ENCODE results near the gene GRK6.

GRK6 gene

GRCh38 chr5:177443144-177443983 is 16.9 kb downstream of the GRK6 start:
- TF ChIP-seq POLR2AphosphoS5 (IDR thresholded peaks at IDR 0.05; ENCODE audit: low read depth, low read length) (no peak; the same call in 1 of the 2 replicates), TAF1 (IDR thresholded peaks at IDR 0.05; ENCODE audit: borderline replicate concordance, insufficient read depth, low read length) (no peak), SIN3A (IDR thresholded peaks at IDR 0.05; ENCODE audit: borderline replicate concordance, insufficient read depth, low read length) (no peak), FOXP2 (optimal IDR thresholded peaks at IDR 0.05; ENCODE audit: borderline replicate concordance, extremely low read depth, extremely low read length, insufficient read depth) (no peak)
- TF ChIP-seq, protein P1, sequence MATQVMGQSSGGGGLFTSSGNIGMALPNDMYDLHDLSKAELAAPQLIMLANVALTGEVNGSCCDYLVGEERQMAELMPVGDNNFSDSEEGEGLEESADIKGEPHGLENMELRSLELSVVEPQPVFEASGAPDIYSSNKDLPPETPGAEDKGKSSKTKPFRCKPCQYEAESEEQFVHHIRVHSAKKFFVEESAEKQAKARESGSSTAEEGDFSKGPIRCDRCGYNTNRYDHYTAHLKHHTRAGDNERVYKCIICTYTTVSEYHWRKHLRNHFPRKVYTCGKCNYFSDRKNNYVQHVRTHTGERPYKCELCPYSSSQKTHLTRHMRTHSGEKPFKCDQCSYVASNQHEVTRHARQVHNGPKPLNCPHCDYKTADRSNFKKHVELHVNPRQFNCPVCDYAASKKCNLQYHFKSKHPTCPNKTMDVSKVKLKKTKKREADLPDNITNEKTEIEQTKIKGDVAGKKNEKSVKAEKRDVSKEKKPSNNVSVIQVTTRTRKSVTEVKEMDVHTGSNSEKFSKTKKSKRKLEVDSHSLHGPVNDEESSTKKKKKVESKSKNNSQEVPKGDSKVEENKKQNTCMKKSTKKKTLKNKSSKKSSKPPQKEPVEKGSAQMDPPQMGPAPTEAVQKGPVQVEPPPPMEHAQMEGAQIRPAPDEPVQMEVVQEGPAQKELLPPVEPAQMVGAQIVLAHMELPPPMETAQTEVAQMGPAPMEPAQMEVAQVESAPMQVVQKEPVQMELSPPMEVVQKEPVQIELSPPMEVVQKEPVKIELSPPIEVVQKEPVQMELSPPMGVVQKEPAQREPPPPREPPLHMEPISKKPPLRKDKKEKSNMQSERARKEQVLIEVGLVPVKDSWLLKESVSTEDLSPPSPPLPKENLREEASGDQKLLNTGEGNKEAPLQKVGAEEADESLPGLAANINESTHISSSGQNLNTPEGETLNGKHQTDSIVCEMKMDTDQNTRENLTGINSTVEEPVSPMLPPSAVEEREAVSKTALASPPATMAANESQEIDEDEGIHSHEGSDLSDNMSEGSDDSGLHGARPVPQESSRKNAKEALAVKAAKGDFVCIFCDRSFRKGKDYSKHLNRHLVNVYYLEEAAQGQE (IDR thresholded peaks at IDR 0.05; ENCODE audit: insufficient read depth in 1 of 2, low read depth in 2 of 2, low read length in 2 of 2), result no peak

DNA sequence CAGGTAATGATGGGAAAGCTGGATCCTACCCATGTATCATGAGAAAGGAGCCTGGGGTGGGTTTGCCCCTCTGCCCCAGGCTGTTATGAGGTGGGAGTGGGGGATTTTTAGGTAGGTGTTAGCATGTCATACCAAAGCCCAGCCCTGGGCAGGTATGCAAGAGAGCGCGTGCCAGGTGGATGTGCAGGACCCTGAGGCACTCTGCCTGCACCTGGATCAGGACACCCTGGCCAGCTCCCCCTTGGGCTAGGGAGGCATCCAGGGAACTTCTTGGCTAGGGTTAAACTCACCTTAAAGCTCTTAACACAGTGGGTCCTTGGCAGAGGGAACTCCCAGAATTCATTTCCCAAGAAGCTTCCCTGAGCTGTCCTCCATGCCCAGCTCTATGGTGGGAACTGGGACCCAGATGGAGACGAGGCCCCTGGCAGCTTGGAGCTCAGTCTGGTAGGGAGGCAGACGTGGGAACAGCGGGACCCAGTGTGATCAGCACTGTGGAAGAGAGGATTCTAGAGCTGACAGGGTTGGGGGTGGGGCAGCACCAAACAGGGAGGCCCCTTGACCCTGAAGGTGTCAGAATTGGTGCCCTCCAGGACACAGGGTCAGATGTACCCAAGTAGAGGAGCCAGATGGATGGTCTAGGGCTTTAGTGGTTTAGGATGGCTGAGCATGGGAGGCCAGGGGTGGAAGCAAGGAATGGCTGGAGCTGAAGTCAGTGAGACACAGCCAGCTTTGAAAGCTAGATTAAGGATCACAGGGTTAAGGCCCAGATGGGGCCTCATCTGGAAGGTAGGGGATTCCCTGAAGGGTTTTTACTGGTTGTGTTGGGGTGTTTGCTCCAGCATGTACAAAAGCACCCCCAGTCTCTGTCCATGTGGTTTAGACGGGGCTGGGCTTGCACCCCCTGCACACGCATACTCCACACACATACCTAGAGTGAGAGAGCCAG is 17.9 kb downstream of the GRK6 start:
- TF ChIP-seq TAF1 (IDR thresholded peaks at IDR 0.05; ENCODE audit: borderline replicate concordance, insufficient read depth, low read length) (no peak), POLR2AphosphoS5 (IDR thresholded peaks at IDR 0.05; ENCODE audit: low read depth, low read length) (peak; percentile 16; the same call in 1 of the 2 replicates)

DNA sequence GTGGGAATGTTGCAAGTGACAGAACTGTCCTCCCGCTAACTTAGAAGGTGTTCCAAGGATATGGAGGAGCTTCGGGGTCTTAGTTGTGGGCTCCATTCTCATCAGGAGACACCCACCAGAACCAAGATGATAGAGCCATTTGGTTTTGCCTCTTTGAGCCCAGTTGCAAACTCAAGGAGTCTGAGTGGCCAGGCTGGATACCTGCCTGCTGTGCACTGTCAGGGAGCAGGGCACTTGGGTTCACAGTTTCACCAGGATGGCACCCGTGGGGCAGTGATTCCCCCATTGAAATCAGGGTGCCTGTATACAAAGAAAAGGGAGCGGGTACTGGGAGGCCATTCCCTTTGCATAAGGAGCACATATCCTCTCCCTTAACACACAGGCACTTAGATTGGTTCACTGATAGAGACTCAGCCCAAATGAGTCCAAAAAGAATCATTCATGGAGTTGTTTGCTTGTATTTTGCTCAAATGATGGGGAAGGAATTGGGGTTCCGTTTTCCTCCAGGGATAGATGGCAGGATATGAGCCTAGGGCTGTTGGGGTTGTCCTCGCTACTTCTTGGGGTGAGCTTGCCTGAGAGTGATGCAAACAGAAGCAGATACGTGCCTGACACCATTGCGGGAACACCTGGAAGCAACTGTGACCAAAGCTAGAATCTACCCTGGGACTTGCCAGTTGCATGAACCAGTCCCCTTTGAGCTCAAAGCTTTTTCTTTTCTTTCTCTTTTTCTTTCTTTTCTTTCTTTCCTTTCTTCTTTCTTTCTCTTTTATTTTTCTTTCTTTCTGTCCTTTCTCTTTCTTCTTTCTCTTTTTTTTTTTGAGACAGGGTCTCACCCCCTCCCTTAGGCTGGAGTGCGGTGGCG is 18.8 kb downstream of the GRK6 start:
- no peak for TF ChIP-seq SIN3A (IDR thresholded peaks at IDR 0.05; ENCODE audit: borderline replicate concordance, insufficient read depth, low read length)
- TF ChIP-seq TAF1 (IDR thresholded peaks at IDR 0.05; ENCODE audit: borderline replicate concordance, insufficient read depth, low read length), result no peak
- TF ChIP-seq, protein P1 (IDR thresholded peaks at IDR 0.05; ENCODE audit: insufficient read depth in 1 of 2, low read depth in 2 of 2, low read length in 2 of 2), result no peak
- no peak for TF ChIP-seq FOXP2 (optimal IDR thresholded peaks at IDR 0.05; ENCODE audit: borderline replicate concordance, extremely low read depth, extremely low read length, insufficient read depth)
- TF ChIP-seq POLR2AphosphoS5 (IDR thresholded peaks at IDR 0.05; ENCODE audit: low read depth, low read length), result no peak

- no peak for TF ChIP-seq FOXP2 (optimal IDR thresholded peaks at IDR 0.05; ENCODE audit: borderline replicate concordance, extremely low read depth, extremely low read length, insufficient read depth)
- TF ChIP-seq, protein P1 (IDR thresholded peaks at IDR 0.05; ENCODE audit: insufficient read depth in 1 of 2, low read depth in 2 of 2, low read length in 2 of 2), result no peak
- TF ChIP-seq POLR2AphosphoS5 (IDR thresholded peaks at IDR 0.05; ENCODE audit: low read depth, low read length), result no peak
- TF ChIP-seq TAF1 (IDR thresholded peaks at IDR 0.05; ENCODE audit: borderline replicate concordance, insufficient read depth, low read length), result no peak
- TF ChIP-seq SIN3A (IDR thresholded peaks at IDR 0.05; ENCODE audit: borderline replicate concordance, insufficient read depth, low read length), result no peak
These were observed 19.4 kb downstream of the GRK6 start for GRCh38 chr5:177445917-177446199.
